NCI-H146 treated with DMSO at 0.1 percent for 48 hours (cell line): ENCODE measurements around the gene ITPR1.

Source experiments
- DNase-seq: peaks from one replicate; lab custom pipeline; 2025; ENCODE audit not compliant: unreplicated experiment; lab: John Stamatoyannopoulos, UW

The ITPR1 gene

GRCh38 chr3:4711680-4711992 is 218.5 kb downstream of the ITPR1 start:
- DNase-seq, result no peak

GRCh38 chr3:4712109-4712508 is 219.0 kb downstream of the ITPR1 start:
- DNase-seq, result no peak

DNA sequence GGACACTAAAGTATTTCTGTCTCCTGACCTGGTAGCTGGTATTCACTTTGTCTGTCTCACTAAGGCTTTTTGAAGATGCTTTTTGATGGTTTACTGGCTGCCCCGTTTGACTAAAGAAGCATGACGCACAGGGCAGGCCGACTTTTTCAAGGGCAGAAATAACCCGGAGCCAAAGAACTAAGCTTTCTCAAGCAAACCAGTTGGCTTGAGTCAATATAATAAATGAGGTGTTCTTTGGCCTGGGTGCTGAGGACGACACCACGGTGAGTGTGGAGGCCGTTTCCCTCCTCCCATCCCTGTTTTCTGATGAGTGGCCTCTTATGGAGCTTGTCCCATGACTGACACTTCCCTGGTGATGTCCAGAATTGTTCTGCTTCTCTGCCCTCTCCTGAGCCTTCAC is 220.9 kb downstream of the ITPR1 start:
- DNase-seq, result no peak

DNA sequence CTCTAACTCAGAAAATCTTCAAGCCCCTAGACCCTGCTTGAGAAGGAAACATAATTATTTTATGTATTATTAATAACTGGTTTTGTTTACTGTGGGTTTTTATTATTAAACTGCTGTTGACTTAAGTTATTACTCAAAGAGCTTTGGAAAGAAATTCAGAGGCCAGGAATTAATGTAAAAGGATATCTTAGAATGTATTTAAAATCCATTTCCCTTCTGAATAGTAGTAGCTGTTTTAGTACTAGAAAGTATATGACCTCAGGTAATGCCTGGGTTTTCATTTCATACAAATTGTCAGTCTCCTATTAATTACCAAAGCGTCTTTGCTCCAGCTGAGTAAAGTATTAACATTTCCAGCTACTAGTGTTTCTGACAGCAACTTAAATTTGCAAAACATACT is 223.1 kb downstream of the ITPR1 start:
- DNase-seq, result no peak

- no peak for DNase-seq
Measured at GRCh38 chr3:4716706-4717362, 223.7 kb downstream of the ITPR1 start.

DNA sequence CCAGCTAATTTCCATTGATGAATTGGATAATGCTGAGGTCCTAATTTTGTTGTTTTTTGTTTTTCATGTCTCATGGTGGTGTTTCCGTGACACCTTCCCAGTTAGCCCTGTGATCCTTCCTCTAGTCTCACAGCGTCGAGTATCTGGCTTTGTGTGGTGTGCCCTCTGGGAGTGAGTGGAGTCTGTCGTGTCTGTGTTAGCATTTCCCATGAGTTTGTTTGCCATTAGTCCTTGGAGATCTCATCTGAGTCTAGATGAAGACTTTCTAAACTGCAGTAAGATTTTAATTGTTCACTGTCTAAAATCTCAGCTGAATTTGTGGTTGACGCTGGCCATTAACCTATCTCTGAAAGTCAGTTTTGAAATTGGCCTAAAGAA is 224.2 kb downstream of the ITPR1 start:
- DNase-seq, result no peak

GRCh38 chr3:4718179-4718736 is 225.1 kb downstream of the ITPR1 start:
- no peak for DNase-seq

GRCh38 chr3:4719046-4719501 is 225.9 kb downstream of the ITPR1 start:
- no peak for DNase-seq

GRCh38 chr3:4720316-4721075 is 227.3 kb downstream of the ITPR1 start:
- DNase-seq, result no peak

- DNase-seq, result no peak
Measured at GRCh38 chr3:4721511-4721911, 228.4 kb downstream of the ITPR1 start.

GRCh38 chr3:4722103-4722502 is 229.0 kb downstream of the ITPR1 start:
- DNase-seq, result no peak

DNA sequence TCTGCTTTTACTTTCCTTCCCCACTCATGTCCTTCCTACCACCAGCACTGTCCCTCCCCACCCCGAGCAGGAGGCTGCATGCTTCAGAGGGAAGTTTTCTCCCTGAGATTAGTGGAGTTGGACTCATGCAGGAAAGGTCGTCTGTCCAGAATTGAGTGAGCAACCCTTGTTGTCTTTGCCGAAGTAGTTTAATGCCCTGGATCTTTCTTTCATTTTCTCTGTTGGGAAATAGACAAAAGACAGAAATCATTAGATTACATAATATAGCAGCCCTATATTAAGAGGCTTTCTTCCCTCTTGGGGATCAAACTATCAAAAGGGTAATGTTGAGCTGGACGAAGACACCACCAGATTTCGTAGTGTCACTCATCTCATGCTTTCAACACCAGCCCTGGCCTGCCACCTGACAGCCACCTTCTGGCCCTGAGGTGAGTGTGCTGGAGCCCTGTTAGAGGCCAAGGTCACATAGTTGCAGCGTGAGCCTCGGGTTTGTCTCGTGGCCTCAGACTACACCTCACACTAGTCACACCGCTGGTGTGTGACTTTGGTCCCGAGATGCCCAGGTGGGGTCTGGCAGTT is 231.0 kb downstream of the ITPR1 start:
- DNase-seq, result no peak

GRCh38 chr3:4726549-4726948 is 233.4 kb downstream of the ITPR1 start:
- no peak for DNase-seq

DNA sequence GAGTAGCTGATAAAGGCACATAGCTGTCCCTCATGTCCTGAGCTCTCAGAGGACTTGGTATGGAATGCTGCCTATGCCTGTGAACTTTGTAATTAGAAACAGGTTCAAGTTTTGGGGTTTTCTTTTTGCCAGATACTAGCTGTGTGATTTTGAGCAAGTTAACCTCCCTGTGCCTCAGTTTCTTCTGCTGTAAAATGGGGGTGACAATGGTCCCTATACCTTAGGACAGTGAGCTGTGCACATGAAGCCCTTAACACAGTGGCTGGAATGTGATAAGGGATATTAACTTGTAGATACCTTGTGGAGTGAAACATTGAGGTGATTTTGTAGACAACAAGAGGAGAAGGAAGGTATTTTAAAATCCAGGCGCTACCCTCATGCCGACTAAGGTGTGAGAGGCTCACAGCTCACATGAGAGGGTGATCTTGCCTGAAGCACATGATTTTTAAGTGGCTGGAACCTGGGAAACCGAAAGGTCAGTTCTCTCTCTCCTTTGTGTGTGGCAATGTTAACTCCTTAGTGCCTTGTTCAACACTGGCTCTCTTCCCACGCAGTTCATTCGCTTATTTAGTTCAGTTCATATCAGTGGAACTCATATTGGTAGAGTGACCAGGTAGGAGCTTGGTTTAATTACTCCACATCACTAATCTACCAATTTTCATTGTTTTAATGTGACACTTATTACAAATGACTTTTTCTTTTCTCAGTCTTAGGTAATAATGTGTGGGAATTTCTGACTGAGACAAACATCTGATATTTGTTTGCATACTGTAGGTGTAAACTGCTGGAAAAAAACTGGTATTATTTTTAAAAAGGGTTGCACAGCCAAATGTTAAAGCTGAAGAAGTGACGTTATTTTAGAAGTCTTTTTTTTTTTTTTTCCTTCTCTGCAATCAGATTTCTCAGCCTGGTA is 236.2 kb downstream of the ITPR1 start:
- no peak for DNase-seq

DNA sequence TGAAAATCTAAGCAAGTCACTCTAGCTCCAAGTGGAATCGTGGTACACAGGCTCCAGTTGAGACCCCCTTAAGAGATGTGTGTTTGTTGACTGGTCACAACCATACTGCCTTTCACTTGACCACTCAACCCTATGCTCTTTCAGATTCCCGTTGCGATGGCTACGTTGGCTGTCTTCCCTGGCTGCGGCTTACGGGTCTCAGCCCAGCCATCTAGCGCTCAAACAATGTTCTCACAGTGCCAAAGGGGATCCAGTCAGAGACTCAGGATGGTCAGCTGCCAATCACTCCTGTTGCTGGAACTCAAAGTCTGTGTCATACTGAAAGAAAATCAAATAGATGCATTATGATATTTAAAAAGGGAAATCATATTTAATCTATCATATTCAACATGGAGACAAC is 237.6 kb downstream of the ITPR1 start:
- DNase-seq, result no peak

DNA sequence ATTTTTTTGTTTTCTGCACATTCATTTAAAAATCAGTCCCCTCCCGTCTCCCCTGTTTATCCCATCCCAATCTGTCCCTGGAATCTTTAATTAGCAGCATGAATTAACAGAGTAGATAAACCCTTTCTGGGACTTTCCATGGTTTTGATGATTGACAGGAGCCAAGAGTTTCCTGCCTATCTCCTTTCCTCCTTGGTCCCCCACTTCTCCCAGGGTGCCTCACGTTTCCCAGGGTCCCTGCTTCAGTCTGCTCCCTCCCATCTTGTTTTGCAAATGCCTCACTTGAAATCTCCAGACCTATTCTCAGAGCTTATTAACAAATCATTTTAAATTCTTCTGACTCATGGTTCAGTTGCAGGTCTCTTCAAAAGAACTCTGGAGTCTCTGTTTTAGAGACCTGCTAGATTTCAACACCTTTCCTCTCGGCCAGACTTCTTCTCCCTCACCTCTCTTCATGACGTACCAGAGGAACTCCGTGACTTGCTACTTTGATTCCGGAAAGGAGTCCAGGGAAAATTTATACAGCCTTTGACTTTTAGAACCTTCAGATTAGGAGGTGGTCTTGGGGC is 238.5 kb downstream of the ITPR1 start:
- DNase-seq, result no peak

GRCh38 chr3:4732925-4733324 is 239.8 kb downstream of the ITPR1 start:
- DNase-seq, result no peak

GRCh38 chr3:4734454-4734853 is 241.3 kb downstream of the ITPR1 start:
- DNase-seq, result no peak

GRCh38 chr3:4735243-4735642 is 242.1 kb downstream of the ITPR1 start:
- no peak for DNase-seq

DNA sequence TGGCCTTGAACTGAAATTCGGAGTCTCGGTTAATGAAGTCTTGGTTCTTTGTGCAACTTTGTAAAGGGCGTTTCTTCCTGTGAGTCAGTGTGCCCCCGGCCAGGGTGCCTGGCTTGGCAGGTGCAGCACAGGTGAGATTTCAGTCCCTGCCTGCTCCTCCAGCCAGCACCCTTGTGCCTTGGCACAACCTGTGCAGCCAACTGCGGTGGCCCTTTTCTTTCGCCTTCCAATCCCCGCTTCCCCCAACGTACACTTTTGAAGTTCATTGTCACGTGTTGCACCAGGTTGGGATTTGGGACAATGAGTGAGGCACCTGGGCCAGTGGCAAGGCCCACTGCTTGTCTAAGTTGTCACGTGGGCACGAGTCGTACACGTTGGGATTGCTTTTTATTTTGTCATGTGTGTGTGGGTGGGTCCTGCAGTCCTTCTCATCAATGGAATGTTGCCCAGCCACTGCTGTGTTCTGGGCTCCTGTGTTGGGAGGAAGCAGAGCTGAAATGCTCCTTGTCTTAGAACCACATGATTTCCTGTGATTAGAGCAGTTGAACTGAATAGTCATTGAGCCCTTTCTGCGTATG is 243.2 kb downstream of the ITPR1 start:
- no peak for DNase-seq
